ENCODE results near the gene CSNK1E.
"Not testable (repeated sequence)": the region's sequence is repeated elsewhere in the genome, so short reads cannot be mapped to it uniquely, and the experiment has no call there.

CSNK1E gene

DNA sequence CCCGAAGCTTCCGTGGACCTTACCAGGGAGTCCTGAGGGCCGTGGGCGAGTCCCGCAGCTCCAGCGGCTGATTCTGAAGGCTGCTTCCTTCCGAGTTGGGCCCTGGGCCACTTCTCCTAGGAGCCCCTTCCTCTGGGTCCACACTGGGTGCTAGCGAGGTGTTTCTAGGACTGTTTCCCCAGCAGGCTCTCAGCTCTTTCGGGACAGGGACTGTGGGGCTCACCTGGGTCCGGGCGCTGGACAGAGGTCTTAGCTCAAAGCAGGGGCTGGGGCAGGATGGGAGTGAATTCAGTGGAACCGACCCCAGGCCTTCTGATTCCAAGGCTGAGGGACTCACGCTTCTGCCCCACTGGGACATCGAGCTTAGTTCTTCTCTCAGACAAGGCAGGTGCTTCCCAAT, 29.3 kb upstream of the CSNK1E start:
- Mint-ChIP-seq H3K27ac (no peak overlapping the region), H3K9me3 (no peaks in the 10 kb centered on the region), H3K4me3 (no peak overlapping the region), H3K4me1 (no peaks in the 10 kb centered on the region), H3K27me3 (peaks cover 2% of the 10 kb centered on the region), H3K36me3 (no peaks in the 10 kb centered on the region)

DNA sequence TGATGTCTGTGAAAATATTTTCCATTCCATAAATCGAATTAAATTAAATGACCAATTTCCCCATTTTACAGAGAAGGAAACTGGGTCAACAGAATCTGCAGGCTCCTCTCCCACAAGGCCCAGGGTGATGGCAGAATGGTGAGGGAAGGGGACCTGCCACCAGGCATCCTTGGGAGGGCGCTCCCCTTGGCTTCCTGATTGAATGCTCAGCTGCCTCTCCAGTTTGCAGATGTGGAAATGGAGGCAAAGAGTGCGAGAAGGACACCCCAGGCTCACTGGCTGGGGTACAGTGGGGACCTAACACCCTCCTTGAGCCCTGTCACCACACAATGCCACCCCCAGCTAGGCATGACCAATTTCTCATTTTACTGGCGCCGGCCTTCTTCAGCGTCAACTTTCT, 28.5 kb upstream of the CSNK1E start:
- H3K4me3 Mint-ChIP-seq = no peak overlapping the region
- no peak overlapping the region for H3K27ac Mint-ChIP-seq
- peaks cover 2% of the 10 kb centered on the region for H3K27me3 Mint-ChIP-seq
- no peaks in the 10 kb centered on the region for H3K9me3 Mint-ChIP-seq
- no peaks in the 10 kb centered on the region for H3K36me3 Mint-ChIP-seq
- no peaks in the 10 kb centered on the region for H3K4me1 Mint-ChIP-seq

DNA sequence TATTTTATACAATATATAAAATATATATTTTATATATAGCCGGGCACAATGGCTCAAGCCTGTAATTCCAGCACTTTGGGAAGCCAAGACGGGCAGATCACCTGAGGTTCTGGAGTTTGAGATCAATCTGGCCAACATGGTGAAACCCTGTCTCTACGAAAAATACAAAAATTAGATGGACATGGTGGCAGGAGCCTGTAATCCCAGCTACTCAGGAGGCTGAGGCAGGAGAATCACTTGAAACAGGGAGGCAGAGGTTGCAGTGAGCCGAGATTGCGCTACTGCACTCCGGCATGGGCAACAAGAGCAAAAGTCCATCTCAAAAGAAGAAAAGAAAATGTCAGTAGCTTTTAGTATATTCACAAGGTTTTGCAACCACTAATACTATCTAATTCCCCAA, 22.7 kb upstream of the CSNK1E start:
- not testable (repeated sequence) for H3K9me3 Mint-ChIP-seq, H3K27ac Mint-ChIP-seq, H3K27me3 Mint-ChIP-seq, H3K36me3 Mint-ChIP-seq, H3K4me3 Mint-ChIP-seq, H3K4me1 Mint-ChIP-seq

DNA sequence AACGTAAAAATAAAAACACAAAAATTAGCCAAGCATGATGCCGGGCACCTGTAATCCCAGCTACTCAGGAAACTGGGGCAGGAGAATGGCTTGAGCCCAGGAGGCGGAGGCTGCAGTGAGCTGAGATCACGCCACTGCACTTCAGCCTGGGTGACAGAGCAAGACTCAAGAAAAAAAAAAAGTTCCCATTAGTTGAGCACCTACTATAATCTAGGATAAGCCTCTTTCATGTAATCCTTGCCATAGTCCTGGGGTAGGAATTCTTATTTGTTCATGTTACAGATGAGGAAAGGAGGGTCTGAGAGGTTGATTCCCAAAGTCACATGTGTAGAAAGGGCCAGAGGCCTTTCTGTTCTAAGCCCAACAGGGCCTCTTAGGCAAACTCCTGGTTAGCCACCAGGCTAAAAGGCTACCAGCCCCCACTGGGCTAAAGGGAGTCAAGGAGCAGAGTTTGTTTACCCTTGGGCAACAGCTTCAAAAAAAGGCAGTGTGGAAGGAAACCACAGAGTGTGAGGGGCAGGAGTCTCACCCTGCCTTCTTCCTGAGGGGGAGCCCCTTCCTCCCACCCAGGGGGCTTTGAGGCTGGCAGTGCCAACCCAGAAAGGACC, 21.6 kb upstream of the CSNK1E start:
- no peaks in the 10 kb centered on the region for H3K36me3 Mint-ChIP-seq
- H3K4me3 Mint-ChIP-seq = no peak overlapping the region
- peaks cover 6% of the 10 kb centered on the region for H3K27me3 Mint-ChIP-seq
- no peak overlapping the region for H3K27ac Mint-ChIP-seq
- no peaks in the 10 kb centered on the region for H3K9me3 Mint-ChIP-seq
- peaks cover 3% of the 10 kb centered on the region for H3K4me1 Mint-ChIP-seq

DNA sequence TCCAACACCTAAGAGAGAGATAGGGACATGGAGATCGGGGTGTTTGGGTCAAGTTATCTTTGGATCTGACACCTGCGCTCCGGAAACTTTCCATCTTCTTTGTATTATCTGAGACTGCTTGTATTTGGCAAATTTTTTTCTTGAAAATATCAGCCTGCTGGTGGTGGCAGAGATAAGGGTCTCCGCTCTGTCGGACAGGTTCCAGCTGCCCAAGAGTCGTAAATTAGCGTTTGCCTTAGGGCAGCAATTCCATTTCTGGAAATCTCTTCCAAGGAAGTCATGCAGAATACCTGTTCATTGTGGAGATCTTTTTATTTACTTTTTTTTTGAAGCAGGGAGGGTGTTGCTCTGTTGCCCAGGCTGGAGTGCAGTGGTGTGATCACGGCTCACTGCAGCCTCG, 19.5 kb upstream of the CSNK1E start:
- peaks cover 3% of the 10 kb centered on the region for H3K4me1 Mint-ChIP-seq
- H3K9me3 Mint-ChIP-seq = no peaks in the 10 kb centered on the region
- no peaks in the 10 kb centered on the region for H3K36me3 Mint-ChIP-seq
- H3K27me3 Mint-ChIP-seq = peaks cover 6% of the 10 kb centered on the region
- H3K4me3 Mint-ChIP-seq = peak overlapping the region; percentile 80
- H3K27ac Mint-ChIP-seq = no peak overlapping the region

DNA sequence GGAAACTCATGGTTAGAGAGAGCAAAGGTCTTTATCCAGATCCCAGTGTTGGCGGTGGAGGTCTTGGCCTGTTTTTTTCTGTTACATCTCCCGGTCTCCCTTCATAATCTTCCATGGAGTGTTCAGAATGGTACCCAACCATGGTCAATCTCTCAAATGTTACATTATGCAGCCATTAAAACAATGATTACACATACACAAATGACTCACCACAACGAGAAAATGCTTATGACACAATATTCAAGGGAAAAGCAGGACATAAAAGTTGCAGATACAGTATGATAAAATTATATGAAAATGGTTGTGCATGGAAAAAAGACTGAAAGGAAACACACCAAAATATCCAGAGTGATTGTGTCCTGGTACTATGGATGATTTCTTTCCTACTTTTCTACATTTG, 17.8 kb upstream of the CSNK1E start:
- H3K4me3 Mint-ChIP-seq = no peak overlapping the region
- peaks cover 6% of the 10 kb centered on the region for H3K27me3 Mint-ChIP-seq
- H3K4me1 Mint-ChIP-seq = peaks cover 3% of the 10 kb centered on the region
- no peaks in the 10 kb centered on the region for H3K9me3 Mint-ChIP-seq
- no peak overlapping the region for H3K27ac Mint-ChIP-seq
- no peaks in the 10 kb centered on the region for H3K36me3 Mint-ChIP-seq

DNA sequence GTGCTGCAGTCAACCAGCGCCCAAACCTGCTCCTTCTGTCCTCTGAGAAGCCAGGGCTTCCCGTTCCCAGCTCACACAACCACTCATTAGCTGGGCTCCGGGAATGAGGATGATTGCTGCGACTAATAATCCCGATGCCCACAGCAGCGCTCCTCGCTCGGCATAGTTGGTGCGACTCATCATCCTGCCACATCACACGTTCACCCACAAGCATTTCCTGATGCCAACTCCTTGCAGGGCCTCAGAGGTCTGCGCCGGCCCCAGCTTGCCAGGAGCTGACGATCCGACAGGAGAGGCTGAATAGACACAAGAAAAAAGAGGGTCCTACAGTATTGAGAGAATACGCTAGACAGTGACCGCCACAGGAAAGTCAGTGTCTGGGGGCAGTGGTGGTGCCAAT, 10.6 kb upstream of the CSNK1E start:
- Mint-ChIP-seq H3K4me3 (no peak overlapping the region), H3K36me3 (no peaks in the 10 kb centered on the region), H3K9me3 (no peaks in the 10 kb centered on the region), H3K4me1 (no peaks in the 10 kb centered on the region), H3K27ac (no peak overlapping the region), H3K27me3 (no peaks in the 10 kb centered on the region)

DNA sequence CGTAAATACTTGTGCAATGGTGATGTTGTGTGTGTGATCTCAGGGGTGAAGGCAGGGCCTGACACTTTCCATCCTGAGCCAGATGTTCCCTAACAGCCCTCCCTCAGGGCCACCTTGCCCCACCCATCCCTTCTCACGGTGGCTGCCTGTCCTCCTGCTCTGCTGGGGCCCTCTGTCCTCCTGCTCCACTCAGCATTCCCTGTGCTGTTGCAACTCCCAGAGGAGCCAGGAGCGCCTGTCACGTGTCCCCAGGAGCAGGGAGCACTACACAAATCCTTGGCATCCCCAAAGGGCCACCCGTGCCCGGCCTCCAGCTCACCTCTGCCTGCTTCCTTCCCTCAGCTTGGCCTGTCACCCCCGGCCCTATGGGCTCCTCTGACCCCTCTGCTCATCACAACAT, 10.2 kb upstream of the CSNK1E start:
- no peaks in the 10 kb centered on the region for H3K36me3 Mint-ChIP-seq
- H3K27ac Mint-ChIP-seq = no peak overlapping the region
- no peaks in the 10 kb centered on the region for H3K4me1 Mint-ChIP-seq
- H3K27me3 Mint-ChIP-seq = no peaks in the 10 kb centered on the region
- no peaks in the 10 kb centered on the region for H3K9me3 Mint-ChIP-seq
- H3K4me3 Mint-ChIP-seq = no peak overlapping the region

DNA sequence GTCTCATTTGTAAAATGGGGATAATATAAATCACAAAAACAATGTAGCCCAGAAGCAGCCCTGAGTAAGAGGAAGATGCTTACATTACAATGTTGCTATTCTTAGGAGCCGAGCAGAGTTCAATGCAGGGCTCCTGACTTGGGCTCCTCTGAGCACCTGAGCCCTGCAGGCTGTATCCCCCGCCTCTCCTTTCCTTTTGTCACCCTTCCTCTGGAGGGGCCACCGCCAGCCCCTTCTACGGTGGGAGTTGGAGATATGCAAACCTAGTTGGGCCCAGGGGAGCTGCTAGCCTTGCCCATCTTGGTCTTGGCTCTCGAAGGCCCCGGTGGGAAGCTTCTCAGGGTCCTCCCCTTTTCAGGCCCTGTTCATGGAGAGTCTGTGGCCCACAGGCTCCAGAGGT, 8.4 kb upstream of the CSNK1E start:
- Mint-ChIP-seq H3K27ac (no peak overlapping the region), H3K36me3 (no peaks in the 10 kb centered on the region), H3K4me3 (no peak overlapping the region), H3K27me3 (no peaks in the 10 kb centered on the region), H3K9me3 (no peaks in the 10 kb centered on the region), H3K4me1 (no peaks in the 10 kb centered on the region)

DNA sequence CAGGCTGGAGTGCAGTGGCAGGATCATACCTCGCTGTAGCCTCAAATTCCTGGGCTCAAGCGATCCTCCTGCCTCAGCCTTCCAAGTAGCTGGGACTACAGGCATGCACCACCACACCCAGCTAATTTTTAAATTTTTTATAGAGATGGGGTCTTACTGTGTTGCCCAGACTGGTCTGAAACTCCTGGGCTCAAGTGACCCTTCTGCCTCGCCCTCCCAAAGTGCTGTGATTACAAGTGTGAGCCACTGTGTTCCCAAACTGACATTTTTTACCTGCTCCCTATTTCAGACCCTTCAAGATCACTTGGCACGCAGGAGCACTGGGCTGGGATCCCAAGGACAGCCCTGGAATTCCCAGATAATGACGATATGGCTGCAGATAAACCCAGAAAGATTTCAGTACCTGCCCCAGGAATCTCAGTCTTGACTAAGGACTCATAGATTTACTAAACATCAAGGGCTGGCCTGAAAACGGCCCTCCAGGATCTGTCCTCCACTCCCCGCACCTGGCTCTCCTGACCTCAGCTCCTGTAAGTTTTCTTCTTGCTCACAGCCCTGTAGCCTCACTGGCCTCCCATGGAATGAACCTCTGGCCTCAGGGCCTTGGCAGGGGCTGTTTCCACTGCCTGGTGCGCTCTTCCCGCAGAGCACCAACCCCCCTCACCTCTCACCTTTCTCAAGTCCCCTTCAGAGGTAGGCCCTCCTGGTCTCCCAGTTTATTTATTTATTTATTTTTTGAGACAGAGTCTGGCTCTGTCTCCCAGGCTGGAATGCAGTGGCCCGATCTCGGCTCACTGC, 3.6 kb upstream of the CSNK1E start:
- Mint-ChIP-seq H3K27ac (no peak overlapping the region), H3K4me1 (peaks cover 6% of the 10 kb centered on the region), H3K36me3 (no peaks in the 10 kb centered on the region), H3K27me3 (no peaks in the 10 kb centered on the region), H3K4me3 (no peak overlapping the region), H3K9me3 (no peaks in the 10 kb centered on the region)

DNA sequence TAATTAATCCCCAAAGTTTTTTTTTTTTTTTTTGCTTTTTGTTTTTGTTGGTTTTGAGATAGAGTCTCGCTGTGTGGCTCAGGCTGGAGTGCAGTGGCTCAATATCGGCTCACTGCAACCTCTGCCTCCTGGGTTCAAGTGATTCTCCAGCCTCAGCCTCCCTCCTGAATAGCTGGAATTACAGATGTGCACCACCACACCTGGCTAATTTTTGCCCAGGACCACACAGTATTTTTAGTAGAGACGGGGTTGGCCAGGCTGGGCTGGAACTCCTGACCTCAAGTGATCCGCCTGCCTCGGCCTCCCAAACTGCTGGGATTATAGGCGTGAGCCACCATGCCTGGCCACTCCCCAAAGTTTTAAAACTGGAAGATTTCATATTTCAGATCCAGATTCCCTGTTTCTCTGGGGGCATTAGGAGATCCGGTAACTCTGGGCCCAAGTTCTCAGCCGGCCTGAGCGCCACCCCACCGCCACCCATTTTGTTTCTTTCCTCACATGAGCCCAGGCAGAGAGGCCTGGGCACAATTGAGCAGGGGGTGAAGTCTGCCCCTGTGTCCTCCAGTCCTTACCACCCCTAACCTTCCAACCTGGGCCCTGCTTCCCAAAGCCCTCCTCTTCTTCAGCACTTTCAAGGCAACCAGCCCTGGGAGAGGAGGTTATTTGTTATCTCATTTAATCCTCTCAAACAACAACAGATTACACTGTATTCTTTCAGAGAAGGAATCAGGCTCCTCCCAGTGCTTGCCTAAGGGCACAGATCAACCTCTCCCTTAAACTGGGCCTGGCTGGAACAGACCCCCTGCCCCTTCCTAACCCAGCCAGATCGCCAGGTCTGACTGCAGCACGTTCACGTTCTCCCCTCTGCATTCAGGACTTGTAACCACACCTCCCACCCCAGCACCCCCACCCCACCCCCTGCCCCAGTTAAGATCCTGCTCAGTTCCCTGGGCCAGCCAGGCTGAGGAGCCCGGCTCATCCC, 1.9 kb upstream of the CSNK1E start:
- H3K4me3 Mint-ChIP-seq = peak overlapping the region; percentile 49
- no peaks in the 10 kb centered on the region for H3K36me3 Mint-ChIP-seq
- H3K27ac Mint-ChIP-seq = no peak overlapping the region
- H3K9me3 Mint-ChIP-seq = no peaks in the 10 kb centered on the region
- H3K4me1 Mint-ChIP-seq = peaks cover 22% of the 10 kb centered on the region
- no peaks in the 10 kb centered on the region for H3K27me3 Mint-ChIP-seq

DNA sequence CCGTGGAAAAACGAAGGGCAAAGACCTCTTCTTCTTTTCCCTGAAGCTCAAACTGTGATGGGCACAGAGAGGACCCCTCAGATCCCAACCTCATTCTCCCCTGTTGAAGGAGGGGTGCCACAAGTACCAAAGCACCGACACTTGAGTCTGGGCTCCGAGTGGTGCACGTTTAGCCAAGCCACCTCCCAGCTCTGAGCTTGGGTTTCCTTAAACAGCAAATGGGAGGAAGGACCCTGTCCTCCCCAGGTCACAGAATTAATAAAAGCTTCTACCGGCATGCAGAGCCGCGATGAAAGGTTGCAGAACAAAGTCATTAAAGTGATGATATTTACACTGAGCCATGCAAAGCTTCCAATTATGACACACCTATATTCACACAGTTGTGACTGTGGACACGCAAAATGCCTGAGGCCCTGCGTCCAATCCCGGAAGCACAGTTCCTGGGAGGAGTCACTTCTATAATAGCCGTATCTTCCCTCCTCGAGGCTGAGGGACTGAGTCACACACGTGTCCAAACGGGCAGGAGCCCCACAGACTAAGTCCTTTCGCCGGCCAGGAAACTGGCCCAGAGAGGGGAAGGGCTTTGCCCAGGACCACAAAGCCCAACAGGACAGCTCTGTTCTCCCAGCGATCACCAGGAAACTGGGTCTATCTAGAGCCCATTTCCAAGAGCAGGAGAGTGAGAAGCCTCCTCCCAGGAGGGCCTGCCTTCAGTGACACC, 922 bp upstream of the CSNK1E start:
- Mint-ChIP-seq H3K27me3 (no peaks in the 10 kb centered on the region), H3K27ac (peak overlapping the region; percentile 95), H3K36me3 (no peaks in the 10 kb centered on the region), H3K4me1 (peaks cover 30% of the 10 kb centered on the region), H3K9me3 (no peaks in the 10 kb centered on the region), H3K4me3 (peak overlapping the region; percentile 83)

DNA sequence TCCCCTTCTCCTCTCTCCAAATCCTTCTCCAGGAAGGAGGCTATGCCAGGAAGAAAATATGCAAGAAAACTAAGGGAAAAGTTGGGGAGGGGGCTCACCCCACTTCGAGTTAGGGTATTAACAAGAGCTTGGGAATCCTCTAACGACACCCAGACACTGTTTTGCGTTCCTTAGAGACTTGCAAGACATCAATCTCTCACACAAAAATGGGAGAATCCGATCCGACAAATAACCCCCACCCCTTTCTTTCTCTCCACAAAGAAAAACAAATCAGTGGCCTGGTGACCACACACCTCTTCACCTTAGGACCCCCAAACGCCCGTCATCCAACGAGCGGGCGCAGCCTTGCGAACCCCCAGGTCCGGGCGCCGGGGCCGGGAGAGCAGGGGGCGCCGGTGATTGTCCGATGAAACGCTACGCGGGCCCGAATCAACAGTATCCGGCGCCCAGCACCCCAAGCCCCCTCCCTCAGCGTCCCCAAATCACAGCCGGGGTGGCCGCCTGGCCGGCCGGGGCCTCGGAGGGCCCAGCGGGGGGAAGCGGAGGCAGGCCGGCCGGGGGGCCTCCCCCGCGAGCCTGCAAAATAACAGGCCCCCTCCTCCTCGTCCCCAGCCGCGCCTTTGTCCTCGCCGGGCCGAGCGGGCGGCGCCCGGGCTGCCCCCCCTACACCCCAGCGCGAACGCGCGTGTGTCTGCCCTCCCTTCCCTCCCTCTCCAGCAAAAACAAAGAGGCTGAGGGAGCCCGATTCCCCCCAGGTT, 690 bp downstream of the CSNK1E start:
- Mint-ChIP-seq H3K27ac (peak overlapping the region; percentile 86), H3K9me3 (no peaks in the 10 kb centered on the region), H3K4me3 (peak overlapping the region; percentile 92), H3K36me3 (no peaks in the 10 kb centered on the region), H3K4me1 (peaks cover 41% of the 10 kb centered on the region), H3K27me3 (no peaks in the 10 kb centered on the region)

DNA sequence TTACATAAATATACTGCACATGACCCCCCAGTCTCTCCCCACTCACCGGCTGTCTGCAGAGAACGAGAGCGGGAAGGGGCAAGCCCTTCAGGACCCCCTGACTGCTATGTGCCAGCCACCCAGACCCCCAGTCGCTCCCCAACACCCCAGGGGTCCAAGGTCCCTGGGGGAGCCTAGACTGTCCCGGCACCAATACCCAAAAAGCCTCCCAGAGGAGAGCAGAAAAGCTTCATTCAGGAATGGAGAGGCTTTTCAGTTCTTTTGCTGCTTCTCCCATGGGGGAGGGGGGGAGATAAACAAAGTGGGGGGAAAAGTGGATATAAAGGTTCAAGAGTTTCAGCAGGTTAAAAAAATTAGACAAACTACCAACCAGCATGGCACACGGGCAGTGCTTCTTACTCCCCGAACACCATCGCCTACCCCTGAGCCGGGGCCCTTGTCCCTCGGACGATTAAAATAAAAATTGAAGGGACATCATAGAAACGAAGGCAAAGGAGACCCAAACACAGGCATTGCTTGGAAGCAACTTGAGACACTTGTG, 1.3 kb downstream of the CSNK1E start:
- H3K4me3 Mint-ChIP-seq = peak overlapping the region; percentile 92
- H3K9me3 Mint-ChIP-seq = no peaks in the 10 kb centered on the region
- H3K4me1 Mint-ChIP-seq = peaks cover 47% of the 10 kb centered on the region
- peak overlapping the region; percentile 86 for H3K27ac Mint-ChIP-seq
- H3K36me3 Mint-ChIP-seq = no peaks in the 10 kb centered on the region
- H3K27me3 Mint-ChIP-seq = no peaks in the 10 kb centered on the region
